Stimulated activated CD8-positive, alpha-beta memory T cell treated with anti-CD3 and anti-CD28 coated beads, Interleukin-7, amount 100 ng/mL, for 24 hours (primary cell): ENCODE data around the gene IGF2BP3.

Experiments used
- DNase-seq: peaks from one replicate; pipeline ENCODE4 v3.0.0-alpha.2; 2020; ENCODE audit warnings: low read depth

The IGF2BP3 gene

DNA sequence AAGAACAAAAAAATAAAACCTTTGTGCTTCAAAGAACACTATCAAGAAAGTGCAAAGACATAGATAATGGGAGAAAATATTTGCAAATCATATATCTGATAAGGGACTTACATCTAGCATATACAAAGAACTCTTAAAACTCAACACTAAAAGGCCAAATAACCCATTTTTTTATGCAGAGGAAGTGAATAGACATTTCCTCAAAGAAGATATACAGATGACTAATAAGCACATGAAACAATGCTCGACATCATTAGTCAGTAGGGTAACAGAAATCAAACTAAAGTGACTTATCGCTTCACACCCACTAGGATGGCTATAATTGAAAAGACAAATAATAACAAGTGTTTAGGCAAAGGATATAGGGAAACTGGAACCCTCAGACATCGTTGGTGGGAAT is 93.2 kb downstream of the IGF2BP3 start:
- DNase-seq, result no peak

DNA sequence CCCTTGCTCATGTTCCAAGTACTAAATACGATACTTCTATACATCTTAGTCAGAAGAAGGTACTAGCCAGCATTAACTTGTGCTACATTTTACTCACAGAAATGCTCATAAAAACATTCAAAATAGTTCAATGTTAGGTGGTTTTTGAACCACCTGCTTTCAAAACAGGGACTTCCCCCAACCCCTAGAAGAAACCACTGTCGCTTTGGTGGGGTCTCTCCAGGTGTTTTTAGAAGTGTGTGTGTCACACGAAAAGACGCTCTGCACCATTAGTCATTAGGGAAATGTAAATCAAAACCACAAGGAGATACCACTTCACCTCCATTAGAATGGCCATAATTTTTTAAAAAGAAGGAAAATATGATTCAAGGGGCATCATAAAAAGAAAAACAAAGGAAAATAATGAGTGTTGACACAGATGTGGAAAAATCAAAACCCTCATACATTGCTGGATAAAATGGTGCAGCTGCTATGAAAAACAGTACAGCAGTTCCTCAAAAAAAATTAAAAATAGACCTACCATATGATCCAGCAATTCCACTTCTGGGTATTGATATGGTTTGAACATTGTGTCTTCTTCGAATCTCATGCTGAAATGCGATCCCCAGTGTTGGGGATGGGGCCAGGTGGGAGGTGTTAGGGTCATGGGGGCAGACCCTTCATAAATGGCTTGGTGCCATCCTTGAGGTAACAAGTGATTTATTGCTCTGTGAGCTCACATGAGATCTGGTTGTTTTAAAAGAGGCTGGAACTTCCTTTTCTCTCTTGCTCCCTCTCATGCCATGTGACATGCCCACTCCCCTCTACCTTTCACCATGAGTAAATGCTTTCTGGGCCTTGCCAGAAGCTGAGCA is 96.9 kb downstream of the IGF2BP3 start:
- DNase-seq, result peak; percentile 11

DNA sequence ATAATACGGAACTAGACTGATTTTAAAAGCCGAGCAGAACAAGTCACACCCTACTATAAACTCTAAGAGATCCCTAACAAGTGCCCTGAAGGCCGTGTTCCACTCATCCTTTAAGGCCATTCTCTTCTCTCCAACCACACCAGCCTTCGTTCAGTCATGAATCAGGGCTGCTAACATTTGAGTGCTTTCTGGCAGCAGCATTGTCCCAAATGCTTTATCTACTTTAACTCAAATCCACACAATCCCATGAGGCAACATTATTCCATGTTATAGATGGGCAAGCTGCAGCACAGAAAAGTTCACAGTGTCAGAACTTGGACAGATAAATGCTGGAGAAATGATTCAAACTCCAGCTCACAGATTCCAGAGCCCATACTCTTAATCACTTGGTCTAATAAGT is 97.7 kb downstream of the IGF2BP3 start:
- no peak for DNase-seq

DNA sequence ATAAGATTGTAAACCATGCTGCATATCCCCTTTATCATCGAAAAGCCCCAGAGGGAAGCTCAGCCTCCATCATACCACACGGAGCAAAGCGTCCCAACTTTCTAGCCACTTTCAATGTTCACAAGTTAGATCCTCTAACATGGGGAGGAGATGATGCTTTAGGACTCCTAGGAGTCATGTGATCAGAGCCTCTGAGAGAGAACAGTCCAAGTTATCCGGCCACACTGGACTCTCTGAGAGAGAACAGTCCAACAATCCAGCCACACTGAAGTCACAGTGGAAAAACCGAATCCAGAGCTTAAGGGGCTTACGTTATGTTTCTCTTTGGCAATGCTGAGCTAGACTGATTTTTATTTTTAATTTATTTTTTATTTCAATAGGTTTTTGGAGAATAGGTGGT is 98.6 kb downstream of the IGF2BP3 start:
- no peak for DNase-seq

DNA sequence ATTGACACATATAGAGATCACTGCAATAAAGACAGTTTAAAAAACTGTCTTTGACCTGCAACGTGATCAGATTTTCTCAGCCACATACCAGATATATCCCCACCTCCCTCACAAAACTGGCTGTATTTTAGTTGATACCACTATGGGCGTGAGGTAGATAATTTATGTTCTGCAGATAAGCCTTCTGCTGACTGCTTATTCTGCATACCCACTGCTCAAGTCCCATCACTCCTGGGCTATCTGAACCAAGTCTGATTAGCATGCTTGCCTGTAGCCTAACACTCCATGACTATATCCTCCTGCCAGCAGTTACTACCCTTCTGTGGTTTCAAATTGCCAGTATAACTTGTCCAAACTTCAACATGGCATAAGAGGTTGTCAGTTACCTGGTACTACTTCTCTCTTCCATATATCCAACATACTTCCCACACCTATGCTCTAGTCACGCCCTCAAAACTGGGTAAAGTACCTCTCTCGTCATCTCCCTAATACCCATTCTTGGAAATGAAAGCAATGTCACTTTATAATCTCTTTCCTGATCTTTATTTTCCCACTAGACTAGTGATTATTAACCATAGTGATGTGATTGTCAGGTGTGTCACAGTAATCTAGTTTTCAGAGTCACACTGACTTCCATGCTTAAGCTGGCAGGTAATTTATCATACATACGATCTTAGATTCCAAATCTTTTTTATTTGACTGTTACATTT is 100.4 kb downstream of the IGF2BP3 start:
- DNase-seq, result no peak

DNA sequence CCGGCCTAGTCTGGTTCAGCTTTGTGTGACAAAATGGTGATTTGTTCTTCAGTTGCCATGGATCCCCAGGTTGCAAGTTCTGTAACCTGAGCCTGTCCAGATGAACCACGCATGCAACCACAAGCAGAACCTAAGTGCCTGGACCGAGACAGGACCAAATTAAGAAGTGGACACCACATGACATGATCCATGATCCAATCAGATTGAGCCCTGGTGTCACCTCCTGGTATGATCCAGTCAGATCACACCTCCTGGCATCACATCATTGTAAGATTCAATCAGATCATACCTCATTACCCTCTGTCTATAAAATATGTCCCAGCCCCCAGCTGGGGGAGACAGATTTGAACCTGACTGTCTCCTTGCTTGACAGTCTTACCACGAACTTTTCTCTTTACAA is 101.2 kb downstream of the IGF2BP3 start:
- DNase-seq, result no peak

DNA sequence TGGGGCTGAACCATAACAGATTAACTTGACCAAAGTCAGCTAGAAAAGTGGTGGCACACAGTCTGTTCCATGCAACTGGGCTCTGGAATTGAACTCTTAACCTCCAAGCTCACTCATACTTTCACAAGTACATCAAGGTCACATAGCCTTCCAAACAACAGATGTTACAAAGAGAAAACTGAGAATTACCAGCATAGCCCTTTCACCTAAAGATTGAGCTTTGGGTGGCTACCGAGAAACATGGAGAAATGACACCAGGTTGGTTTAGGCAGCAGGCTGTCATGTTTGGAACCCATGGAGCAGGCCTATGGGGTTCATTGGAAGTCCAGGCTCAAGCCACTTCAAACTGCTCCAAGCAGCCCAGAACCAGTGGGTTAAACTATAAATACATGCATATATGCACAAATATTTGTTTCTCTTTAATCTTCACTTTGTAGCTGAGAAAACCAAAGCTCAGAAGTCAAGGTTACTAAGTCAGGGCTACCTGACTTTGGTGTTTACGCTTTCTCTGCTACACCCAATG is 112.1 kb downstream of the IGF2BP3 start:
- no peak for DNase-seq

DNA sequence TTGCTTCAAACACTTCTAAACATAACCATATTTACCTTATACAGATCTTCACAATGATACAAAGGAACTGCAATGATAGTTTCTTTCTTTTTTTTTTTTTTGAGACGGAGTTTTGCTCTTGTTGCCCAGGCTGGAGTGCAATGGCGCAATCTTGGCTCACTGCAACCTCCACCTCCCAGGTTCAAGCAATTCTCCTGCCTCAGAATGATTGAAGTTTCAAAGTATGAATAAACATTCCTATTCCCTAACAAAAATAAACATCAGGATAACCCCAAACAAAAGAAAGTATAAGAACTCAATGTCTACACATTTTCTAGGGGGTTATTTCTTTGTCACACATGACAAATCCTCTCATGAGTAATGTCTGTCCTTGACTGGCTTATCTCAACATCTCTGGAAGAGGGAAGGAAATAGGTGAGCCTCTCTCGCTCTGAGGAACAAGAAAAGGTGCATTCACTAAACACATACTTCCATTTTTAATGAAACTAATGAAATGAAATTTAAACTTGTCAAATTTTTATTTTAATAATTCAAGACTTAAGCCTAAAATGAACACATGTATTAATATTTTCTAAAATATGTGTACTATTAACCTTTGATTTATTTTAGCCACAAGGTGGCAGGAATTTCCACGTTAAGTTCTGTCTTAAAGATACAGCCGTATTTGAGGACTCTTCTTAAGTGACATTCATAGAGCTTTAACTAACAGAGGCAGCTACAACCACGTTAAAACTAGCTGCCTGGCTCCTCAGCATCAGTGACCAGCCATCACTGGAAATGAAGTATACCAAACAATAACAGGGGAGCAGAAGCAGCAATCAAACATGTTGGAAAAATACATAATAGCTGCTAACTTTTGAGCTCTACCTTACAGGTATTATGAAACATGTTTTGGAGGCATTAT is 112.8 kb downstream of the IGF2BP3 start:
- DNase-seq, result no peak

DNA sequence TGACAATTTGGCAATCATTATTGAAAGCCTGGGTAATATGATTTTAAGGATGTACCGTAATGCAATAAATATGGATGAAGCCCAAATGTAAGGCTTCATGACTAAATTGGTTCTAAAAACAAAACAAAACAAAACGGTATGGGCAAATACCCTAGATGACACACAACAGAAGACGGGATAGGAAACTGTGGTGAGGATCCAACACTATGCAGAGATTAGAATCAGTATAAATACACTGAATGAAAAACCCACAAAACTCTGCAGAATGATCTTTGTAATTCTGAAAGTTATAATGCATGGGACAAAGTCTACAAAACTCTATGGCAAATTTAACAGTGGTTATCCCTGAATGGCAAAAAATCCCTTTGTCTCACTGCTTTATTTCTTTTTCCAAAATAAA is 113.6 kb downstream of the IGF2BP3 start:
- no peak for DNase-seq

DNA sequence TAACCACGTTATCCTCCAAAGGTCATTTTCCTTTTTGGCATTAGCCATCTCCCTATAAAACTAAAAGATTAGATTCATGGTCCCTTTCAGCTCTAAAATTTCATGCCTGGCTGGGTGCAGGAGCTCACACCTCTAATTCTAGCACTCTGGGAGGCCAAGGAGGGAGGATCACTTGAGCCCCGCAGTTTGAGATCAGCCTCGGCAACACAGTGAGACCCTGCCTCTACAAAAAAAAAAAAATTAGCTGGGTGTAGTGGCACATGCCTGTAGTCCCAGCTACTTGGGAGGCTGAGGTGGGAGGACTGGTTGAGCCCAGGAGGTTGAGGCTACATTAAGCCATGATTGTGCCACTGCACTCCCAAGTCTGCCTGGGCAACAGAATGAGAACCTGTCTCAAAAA is 114.1 kb downstream of the IGF2BP3 start:
- no peak for DNase-seq

DNA sequence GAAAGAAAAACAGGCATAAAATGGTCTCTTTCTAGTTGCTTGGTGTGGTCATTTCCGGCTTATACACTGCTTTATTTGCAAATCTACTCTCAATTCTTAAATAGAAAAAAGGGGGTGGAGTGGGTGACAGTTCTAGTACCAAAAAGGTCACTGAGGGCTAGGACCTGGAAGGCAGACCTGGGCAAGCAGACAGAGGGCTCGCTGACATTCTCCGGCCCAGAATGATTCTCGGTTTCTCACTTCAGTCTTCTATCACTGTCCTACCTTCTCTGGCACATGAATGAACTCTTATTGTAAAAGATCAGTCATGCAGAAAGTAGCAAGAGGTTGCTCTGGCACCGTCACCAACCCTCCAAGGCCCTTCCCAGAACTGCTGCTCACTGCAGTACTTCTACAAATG is 117.1 kb downstream of the IGF2BP3 start:
- no peak for DNase-seq

DNA sequence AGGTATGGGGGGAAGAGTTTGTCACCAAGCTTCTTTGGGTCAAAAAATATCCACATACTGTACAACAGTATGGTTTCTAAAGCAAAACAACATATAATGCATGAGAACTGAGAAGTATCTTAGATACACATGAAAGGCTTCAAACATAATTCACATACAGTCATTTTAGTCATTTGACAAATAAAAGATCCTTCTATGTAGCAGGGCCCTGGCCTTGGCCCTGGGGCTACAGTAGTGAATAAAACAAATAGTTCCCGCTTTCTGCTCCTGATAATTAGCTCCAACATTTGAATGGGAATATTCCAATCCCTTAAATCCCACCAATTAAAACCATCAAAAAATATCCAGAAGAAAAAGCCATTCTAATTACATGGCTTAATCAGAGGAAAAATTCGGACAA is 119.8 kb downstream of the IGF2BP3 start:
- no peak for DNase-seq

DNA sequence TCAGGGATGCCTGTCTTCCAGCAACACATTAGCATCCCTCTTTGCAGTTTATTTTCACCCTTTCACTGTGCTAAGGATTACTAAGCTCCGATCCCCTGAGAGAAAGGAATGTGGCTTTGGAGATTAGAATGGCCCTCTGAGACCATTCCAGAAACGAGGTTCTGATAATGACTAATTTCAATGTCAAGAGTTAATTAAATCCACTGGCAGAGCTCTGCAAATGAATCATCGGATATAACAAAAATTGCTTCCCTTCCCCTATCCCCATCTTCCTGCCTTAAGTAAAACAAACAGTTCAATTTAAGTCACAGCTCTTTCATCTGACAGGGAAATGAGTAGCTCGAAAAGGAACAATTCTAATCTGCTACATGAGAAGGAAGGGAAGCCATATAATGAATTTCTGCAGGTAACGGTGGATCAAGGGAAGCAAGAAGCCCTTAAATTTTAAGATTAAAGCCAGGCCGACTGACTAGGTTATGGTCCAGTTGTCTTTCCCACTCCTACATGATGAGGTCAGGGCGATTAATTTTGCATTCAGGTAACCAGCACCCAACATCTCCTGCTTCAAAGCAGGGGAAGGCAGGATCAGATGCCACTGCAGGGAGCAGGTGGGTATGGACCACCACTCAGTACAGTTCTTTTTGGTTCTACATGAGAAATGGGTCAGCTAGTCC is 120.7 kb downstream of the IGF2BP3 start:
- DNase-seq, result no peak

DNA sequence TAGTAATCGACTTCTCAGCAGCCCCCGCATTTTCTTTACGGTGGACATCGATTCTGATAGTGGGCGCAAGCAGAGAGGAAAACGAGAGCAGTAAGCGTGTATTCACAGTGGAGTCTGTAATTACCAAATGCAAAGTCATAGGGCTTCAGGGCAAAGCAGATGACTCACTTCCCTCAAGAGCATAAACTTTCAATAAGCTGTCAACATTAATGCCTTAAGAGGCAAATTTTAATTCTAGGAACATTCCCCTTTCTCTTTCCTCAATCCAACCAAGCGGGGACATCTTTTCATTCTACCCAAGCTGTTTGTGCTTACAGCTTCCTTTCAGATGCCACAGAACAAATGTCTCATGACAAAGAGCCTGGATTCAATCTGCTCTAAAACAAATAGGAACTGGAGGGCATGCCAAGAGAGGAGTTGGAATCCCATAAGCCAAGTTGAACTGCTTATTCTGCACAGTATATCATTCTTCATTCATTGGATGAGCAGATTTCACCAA is 122.6 kb downstream of the IGF2BP3 start:
- no peak for DNase-seq

DNA sequence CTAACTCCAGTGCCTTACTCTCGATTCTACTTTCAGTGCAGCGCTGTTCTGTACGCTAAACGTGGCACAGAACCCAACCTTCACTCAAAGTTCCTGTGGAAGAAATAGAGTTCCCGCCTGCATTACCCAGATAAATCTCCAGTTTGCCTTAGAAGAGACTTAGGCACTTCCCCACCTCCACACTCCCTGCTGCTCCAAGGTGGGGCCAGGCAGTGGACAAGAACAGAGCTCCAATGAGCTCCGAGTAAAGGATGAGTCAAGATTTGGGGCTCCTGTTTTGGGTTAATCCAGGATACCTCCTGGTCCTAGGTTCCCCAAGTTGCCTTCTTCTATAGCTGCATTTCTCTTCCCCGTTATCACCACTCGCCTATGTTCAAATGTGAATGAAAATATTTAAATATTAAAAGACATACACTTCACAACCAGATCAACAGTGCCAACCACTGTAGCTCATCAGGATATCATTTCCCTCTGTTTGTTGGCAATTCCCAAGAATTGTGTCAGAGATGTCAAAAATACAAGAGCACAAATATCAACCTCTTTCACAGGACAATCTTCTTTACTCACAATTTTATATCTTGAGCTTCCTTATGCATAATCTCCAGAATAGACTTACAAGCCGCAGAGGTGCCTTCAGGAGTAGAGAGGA is 123.1 kb downstream of the IGF2BP3 start:
- no peak for DNase-seq

DNA sequence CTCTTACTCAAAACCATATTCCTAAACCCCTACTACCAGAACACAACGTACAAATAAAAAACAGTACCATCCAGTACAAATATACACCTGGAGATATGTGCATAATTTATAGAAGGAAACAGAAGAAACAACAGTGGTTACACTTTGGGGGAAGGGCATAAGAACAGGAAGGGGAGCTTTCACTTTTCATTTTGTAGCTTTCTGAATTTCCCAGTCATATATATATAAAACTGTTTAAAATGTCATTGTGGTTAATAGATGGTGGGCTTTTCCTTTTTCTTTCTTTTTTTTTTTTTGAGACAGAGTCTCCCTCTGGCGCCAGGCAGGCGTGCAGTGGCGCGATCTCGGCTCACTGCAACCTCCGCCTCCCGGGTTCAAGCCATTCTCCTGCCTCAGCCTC is 124.0 kb downstream of the IGF2BP3 start:
- no peak for DNase-seq

DNA sequence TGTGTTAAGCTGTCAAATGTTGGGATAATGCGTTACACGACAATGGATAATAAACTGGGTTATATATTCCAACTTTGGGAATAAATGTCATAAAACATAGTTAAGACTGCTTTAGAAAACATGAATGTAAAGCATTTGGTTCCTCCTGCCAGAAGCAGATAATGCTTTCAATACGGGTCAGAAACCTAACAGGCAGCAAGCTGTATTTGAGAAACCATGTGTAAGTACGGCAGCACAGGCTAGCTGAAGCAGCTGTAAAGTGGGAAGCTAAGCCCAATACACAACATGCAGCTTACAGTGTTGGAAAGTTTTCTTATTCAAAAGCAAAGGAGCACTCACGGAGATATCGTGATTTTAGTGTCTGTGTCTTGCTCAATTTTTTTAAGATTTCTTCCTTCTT is 124.7 kb downstream of the IGF2BP3 start:
- no peak for DNase-seq

DNA sequence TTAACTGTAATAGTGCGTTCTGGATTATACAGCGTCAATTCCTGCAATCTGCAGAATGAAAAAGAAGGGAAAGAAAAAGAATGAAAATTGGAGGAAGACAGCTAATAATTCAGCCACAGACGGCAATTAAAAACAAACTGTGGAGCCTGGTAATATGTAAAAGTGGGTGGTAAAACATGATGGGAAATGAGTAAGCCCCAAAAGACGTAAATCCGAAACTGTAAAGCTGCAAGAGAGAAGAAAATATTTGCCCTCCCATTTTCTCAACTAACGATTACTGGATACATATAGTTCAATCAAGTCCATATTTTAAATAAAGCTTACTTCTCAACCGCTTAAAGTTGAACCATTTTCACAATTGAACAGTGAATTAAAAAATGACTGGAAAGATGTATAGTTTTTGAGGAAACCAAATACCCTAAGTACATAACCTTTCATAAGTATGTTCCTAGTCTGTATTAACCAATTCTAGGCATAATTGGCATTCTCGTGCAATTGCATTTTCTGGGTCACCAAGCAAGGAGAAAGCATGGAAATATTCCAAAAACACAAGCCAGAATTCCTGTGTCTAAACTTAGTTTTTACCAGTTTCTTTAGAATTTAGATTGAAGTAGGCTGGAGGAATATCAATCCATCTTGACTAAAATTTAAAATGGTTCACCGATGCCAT is 126.3 kb downstream of the IGF2BP3 start:
- DNase-seq, result no peak

DNA sequence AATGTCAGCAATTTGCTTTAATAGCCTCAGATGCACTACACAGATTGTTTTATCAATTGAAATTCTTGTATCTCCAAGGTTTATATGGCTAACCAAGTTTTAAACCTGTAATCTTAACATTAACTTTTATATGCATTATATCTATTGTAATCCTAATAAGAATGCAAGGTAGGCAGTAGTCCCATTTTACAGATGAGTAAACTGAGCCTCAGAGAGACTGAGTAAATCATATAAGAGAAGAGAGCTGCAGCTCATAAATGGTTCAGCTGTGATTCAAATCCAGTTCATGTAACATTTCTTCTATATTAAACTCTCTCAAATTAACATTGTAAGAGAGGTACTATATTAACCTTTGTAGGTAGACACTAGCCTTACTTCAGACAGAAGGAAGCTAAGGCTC is 127.2 kb downstream of the IGF2BP3 start:
- no peak for DNase-seq

DNA sequence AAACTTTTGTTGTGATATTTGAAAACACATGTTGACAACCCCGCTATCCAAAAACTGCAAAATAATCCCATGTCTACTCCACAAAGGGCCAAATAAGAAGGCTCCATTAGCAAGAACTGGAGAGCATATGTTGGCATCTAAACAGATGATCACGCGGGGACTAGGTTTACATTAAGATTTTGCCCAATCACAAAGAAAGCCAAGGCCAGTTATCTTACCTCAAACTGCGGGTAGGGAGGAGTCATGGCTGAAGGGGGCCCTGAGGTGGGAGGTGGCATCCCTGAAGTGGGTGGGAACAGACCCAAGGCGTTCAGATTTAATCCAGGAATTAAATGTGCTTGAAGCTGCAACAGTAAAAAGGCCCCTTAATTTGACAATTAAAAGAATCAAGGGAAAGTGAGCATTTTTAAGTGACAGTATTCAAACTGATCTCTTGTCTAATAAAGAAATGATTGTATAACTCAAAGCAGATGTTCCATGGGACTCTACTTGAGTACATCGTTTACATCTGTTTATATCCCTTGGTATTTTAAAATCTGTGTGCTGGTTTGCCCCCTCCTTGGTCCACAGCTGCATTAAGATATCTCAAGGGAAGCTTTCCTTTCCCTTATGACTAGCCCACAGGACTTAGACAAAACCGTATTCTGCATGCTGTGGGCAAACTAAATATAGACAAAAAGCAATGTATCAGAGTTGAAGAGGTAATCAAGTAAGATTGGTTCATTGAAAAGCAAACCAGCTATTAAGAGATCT is 128.3 kb downstream of the IGF2BP3 start:
- DNase-seq, result no peak
